ENCODE data around the gene PWWP2B.

The PWWP2B gene

GRCh38 chr10:132395704-132396493 lies 1.1 kb upstream of the PWWP2B start:
- no peak for DNase-seq

- no peak for DNase-seq
Measured at GRCh38 chr10:132396494-132397035, 435 bp upstream of the PWWP2B start.

DNA sequence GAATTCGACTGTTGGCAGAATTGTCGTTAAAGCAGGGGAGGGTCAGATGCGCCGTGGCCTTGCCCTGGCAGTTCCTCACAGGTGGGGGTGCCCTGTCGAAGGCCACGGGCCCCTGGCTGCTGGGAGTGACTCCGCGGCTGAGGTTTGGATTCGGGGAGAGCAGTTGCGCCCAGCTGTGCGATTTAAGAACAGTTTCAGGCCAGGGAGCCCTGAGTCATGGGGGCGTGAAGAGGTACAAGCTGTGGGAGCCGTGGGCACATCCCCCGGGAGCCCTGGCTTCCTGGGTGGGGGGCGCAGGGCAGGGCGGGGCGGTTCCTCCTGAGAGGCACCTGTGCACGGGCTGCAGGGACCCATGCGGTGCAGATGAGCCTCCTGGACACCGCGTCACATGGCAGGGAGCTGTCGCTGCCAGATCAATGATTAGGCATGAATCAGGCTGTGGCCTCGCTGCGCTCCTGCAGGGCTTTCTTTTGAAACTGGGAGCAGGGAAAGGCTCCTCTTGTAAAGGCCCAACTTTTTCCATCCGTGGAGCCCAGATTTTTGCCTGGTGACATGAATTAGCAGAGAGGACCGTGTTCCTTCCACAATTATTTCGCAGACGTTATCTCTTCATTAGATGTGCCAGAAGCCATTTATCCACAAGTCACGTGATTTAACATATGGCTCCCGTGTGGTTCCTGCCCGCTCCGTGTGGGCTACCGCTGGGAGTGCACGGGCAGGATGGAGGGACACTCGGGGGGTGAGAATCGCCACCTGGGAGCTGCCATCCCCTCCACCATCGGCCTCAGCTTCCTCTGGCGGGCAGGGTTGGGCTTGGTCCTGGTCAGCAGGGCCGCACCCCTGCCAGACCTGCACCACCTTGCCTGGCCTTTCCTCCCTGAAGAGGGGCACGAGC lies 918 bp downstream of the PWWP2B start:
- DNase-seq = no peak

DNA sequence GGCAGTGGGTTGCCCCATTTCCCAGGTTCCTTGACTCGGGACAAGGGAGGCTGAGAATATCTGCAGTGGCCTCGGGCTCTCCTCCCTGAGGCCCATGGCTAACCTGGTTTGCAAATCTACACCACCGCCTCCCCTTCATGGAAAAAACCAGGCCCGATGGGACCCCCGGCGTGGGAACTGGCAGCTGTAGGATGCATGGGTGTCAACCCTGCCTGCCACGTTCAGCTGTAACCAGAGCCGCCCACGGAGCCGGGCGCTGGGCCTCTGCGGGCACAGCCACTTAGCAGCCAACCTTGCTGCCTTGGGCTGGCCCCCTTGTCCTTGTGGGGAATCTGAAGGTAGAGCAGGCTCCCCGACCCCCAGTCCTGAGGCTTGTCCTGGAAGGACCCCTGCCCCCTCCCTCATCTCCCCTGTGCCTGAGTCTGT lies 1.6 kb downstream of the PWWP2B start:
- DNase-seq = no peak

DNA sequence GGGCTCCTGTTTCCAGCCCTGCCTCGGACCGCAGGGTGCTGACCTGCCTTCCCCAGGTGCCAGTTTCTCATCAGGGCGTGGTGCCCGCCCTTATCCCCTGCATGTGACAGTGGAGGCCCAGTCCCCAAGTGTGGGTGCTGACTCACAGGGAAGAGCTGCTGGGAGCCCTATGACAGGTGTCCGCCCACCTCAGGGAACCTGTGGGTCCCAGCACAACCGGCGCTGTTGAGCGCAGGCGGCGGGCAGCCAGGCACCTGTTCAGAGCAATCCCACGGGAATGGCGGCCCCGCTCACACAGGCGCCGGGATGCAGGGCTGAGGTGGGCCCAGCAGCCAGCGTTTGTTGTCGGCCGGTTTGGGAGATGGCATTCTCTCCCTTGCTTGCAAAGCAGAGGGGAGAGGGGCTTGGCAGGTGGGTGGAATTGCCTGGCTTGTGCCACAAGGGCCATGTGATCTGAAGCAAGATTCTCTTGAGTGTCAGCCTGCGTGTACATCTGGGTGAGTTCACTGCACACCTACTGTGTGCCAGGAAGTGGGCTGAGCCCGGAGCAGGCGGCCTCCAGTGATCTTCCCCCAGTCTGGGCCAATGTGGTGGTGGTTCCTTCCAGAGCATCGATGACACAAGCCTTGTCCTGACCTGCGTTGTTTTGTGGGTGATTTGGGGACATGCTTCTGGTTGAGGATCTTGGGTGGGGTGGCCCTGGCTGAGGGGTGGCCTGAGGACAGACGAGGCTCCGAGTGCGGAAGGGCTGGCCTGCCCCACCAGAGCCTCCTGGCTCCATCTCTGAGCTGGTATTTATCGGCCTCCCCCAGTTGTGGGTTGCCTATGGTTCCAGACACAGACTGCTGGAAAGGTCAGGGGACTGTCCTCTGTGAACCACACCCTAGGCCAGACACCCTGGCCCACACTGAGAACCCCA lies 2.4 kb downstream of the PWWP2B start:
- no peak for DNase-seq

GRCh38 chr10:132400041-132400546 lies 3.1 kb downstream of the PWWP2B start:
- DNase-seq = no peak

DNA sequence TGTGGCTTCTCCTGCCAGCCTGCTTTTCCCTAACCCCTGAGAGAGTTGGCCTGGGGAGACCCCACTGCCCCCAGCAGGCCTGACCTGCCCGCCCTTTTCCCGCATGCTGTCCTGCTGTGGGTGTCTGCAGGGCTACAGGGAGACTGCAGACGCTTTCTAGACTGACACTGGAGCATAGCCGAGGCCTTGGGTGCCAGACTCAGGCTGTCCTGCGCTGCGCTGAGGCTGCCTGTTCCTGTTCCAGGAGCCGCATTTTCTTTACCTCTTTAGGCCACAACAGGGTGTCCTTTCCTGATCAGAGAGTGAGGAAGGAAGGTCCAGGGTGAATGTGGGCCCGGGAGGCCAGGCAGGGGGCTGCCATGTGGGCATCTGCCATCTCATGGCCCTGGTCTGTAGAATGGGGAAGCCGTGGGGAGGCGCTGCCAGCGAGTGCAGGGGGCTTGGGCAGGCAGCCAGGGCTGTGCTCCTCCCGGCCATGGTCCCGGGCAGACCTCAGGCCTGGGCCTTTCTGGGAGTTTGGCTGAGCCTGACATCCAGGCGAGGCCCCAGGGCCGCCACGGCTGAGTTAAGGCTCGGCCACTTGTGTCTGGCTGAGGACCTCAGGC lies 3.6 kb downstream of the PWWP2B start:
- DNase-seq = no peak

DNA sequence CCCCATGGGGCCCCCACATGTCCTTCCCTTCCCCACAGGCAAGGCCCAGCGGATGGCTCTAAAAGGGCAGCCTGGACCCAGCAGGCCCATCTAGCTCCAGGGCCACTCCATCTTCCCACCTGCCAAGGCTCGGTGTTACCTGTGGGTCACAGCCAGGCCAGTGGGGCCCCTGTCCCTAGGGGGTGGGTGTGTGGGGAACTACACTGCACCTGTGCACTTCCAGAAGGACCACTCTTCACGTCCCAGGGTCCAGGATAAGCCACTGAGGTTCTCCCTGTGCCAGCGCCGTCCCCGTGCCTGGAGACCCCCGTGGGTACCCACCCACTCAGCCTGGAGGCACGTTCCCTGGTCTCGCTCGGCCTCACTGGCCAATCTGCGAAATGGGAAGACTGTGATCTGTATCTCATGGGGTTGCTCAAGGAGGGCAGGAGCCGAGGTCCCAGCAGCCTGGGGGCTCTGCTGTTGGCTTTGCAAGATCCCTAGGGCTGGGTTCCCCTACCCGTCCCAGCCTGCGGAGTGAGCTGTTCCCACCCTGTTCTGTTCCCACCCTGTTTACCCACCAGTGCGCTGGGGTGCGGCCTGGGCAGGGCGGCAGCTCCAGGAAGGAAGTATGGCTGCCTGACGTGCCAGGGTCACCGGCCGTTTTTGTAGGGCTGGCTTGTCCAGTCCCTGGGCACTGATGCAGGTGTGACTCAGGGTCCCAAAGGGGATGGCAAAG lies 4.6 kb downstream of the PWWP2B start:
- no peak for DNase-seq

DNA sequence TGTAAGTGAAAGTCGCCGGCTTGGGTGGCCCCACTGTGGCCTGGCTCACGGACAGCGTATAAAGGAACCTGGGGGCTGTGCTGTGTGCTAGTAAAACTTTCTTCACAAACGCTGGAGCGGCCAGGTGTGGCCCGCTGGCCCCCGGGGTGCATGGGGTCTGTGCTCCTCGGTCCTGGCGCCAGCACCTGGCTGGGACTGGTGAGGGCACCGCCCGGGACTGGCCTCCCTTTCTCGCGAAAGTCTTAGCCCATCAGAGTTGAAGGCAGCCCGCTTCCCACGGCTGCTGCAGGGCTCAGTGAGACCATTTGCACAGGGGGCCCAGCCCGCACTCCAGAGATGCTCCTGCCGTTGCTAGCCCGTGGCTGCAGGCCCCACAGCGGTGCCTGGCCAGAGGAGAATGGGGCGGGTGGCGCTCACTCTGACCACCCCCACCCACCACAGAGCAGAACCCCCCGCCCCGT lies 5.8 kb downstream of the PWWP2B start:
- DNase-seq = no peak

DNA sequence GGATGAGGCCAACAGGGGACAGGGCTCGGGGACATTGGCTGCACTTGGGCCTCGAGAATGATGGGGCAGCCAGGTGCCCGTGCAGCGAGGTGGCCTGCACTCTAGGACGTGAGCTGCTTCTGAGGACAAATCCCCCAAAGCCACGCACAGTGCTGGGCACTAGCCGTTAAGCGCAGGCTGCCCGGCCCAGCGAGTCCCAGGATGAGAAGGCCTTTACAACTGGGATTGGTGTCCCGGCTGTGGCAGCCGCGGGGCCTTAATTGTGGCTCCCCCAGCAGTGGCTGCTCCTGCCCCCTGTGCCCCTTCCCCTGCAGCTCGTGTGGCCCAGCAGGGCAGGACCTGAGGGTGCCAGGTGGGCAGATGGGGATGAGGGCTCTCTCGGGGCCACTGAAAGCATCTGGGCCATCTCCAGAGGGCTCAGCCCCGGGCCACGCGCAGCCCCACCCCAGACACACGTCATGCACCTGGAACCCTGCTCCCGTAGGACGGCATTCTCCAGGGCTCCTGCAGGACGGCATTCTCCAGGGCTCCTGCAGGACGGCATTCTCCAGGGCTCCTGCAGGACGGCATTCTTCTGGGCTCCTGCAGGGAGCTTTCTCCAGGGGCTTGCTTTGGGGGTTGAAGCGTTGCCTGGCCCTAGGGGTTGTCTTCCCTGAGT lies 6.6 kb downstream of the PWWP2B start:
- no peak for DNase-seq

GRCh38 chr10:132404169-132404880 lies 7.3 kb downstream of the PWWP2B start:
- DNase-seq = no peak

GRCh38 chr10:132404911-132405462 lies 8.0 kb downstream of the PWWP2B start:
- no peak for DNase-seq

DNA sequence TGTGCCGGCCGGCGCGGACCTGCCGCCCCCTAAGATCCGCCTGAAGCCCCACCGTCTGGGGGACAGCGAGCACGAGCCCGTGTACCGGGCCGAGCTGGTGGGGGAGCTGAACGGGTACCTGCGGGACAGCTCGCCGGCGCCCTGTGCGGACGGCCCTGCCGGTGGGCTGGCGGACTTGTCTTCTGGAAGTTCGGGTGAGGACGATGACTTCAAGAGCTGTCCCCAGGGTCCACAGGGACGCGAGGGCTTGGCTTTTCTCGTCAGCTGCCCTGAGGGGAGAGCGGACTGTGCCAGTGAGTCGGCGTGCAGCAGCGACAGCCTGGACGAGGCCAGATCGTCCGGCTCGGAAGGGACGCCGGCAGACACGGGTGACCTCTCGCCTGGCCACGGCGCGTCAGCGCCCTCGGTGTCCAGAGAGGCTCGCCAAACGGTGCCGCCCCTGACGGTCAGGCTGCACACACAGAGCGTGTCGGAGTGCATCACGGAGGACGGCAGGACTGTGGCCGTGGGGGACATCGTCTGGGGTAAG lies 8.5 kb downstream of the PWWP2B start:
- no peak for DNase-seq

GRCh38 chr10:132406181-132406580 lies 9.2 kb downstream of the PWWP2B start:
- DNase-seq = no peak

DNA sequence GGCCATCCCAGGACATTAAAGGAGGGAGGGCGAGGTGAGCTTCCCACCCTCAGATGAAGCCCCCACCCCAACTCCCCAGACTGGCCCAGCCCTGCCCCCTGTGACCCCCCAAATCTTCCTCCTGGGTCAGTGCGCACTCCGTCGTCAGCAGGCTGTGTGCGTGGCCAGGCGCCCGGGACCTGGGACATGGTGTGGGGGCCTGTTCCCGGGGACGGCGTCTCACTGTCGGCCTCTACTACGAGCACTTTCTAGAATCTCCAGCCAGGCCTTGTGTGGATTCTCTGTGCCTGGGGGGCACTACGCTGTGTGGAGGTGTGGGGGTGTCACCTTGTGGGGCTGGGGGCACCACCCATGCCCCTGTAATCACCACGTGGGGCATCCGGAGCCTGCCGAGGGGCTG lies 9.8 kb downstream of the PWWP2B start:
- no peak for DNase-seq

DNA sequence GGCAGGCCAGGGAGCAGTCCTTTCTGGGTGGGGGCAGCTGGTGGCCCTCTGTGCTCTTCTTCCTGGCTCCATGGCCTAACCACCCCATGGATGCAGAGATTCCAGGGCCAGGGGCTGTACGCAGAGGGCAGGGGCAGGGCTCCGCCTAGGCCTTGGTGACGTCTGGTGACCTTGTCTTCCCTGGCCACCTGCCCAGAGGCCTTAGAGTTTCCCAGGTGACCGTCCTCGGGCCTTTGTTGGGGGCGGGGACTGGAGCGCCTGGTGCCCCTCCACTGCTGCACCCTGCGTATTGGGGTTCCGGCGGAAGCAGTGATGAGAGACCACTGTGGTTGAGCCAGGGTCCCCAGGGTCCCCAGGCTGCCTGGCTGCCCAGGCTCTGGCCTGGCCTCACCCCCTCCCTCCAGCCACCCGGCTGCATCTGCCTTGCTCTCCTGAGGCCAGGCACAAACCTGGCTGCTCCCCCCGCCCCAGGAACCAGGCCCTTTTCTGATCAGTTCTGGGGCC lies 10.3 kb downstream of the PWWP2B start:
- no peak for DNase-seq

- DNase-seq = peak; percentile 23
Measured at GRCh38 chr10:132407846-132408278, 10.9 kb downstream of the PWWP2B start.

- no peak for DNase-seq
Measured at GRCh38 chr10:132408367-132408781, 11.4 kb downstream of the PWWP2B start.
